K562 (cell line): ENCODE results near the gene NDST3. TPM values are rescaled to one million over a fixed set of nuclear protein-coding genes. Genes with fewer than 3 reads are reported as not detected.

Experiments
- ATF2 ChIP-seq: sonication (generic); formaldehyde crosslinking; IDR thresholded peaks from 2 replicates; pipeline ENCODE4 v1.8.1; 2022; ENCODE audit warnings: missing genetic modification reagents
- ATF4 ChIP-seq: fragments of 450-650 bp; formaldehyde crosslinking; IDR thresholded peaks from 2 replicates; pipeline ENCODE4 v1.4.0; 2022; ENCODE audit warnings: mild to moderate bottlenecking, moderate library complexity
- CCAR2 ChIP-seq: fragments of 200-400 bp; formaldehyde crosslinking; IDR thresholded peaks from 2 replicates; pipeline ENCODE4 v1.6.1; 2017; ENCODE audit warnings: mild to moderate bottlenecking, low read depth, low read length
- CGGBP1 ChIP-seq: fragments of 250-450 bp; sonication (Bioruptor Pico); IDR thresholded peaks from 2 replicates; pipeline ENCODE4 v1.9.0; 2021; ENCODE audit warnings: mild to moderate bottlenecking
- DACH1 ChIP-seq: fragments of 450-650 bp; IDR thresholded peaks from 2 replicates; pipeline ENCODE4 v1.6.1; 2018; ENCODE audit not compliant: partially characterized antibody
- FIP1L1 ChIP-seq: fragments of 200-400 bp; formaldehyde crosslinking; IDR thresholded peaks from 2 replicates; pipeline ENCODE4 v1.6.1; 2018; ENCODE audit warnings: mild to moderate bottlenecking, low read depth, low read length; ENCODE audit not compliant: poor library complexity, severe bottlenecking
- FOXJ2 ChIP-seq: fragments of 200-800 bp; sonication (Bioruptor generic); IDR thresholded peaks from 2 replicates; pipeline ENCODE4 v1.6.1; 2016; ENCODE audit warnings: missing genetic modification characterization, missing compliant biosample characterization
- FOXK1 ChIP-seq: sonication (generic); formaldehyde crosslinking; IDR thresholded peaks from 2 replicates; pipeline ENCODE4 v1.8.0; 2022; ENCODE audit warnings: missing genetic modification reagents, mild to moderate bottlenecking, borderline replicate concordance
- ILF3 ChIP-seq: fragments of 450-650 bp; IDR thresholded peaks from 2 replicates; pipeline ENCODE4 v1.6.1; 2018; ENCODE audit warnings: antibody characterized with exemption, mild to moderate bottlenecking, moderate library complexity, borderline replicate concordance
- ILK ChIP-seq: fragments of 450-650 bp; IDR thresholded peaks from 2 replicates; pipeline ENCODE4 v1.6.1; 2016; ENCODE audit warnings: missing genetic modification characterization, low read depth, mild to moderate bottlenecking, missing compliant biosample characterization, moderate library complexity, borderline replicate concordance
- MTA3 ChIP-seq: fragments of 450-650 bp; formaldehyde crosslinking; IDR thresholded peaks from 2 replicates; pipeline ENCODE4 v1.6.1; 2017; ENCODE audit warnings: mild to moderate bottlenecking, borderline replicate concordance
- NCOA6 ChIP-seq: fragments of 450-650 bp; IDR thresholded peaks from 2 replicates; pipeline ENCODE4 v1.6.1; 2017; ENCODE audit warnings: mild to moderate bottlenecking
- TAF1 ChIP-seq: IDR thresholded peaks from 2 replicates; pipeline ENCODE4 v1.6.1; 2011; ENCODE audit warnings: mild to moderate bottlenecking, low read length, moderate library complexity; ENCODE audit not compliant: insufficient read depth, control insufficient read depth, severe bottlenecking; ENCODE audit errors: extremely low read depth
- TAF7 ChIP-seq: fragments of 450-650 bp; IDR thresholded peaks from 2 replicates; pipeline ENCODE4 v1.6.1; 2016; ENCODE audit warnings: missing genetic modification characterization, missing compliant biosample characterization
- ZBTB33 ChIP-seq: sonication (generic); formaldehyde crosslinking; IDR thresholded peaks from 2 replicates; pipeline ENCODE4 v1.8.1; 2023; ENCODE audit warnings: mild to moderate bottlenecking, missing genetic modification reagents
- ZNF24 ChIP-seq: fragments of 450-650 bp; IDR thresholded peaks from 2 replicates; pipeline ENCODE4 v1.6.1; 2016
- ZNF253 ChIP-seq: fragments of 250-450 bp; sonication (Bioruptor Pico); conservative IDR thresholded peaks from 2 replicates; pipeline ENCODE4 v1.6.1; 2021; ENCODE audit warnings: mild to moderate bottlenecking
- ZNF3 ChIP-seq: fragments of 250-450 bp; sonication (Bioruptor Pico); IDR thresholded peaks from 2 replicates; pipeline ENCODE4 v1.5.0; 2021; ENCODE audit warnings: mild to moderate bottlenecking, moderate library complexity
- ZNF436 ChIP-seq: fragments of 250-450, 450-650 bp; sonication (Bioruptor Pico); formaldehyde crosslinking; IDR thresholded peaks from 2 replicates; pipeline ENCODE4 v1.7.0; 2020; ENCODE audit warnings: mild to moderate bottlenecking
- ZNF511 ChIP-seq: sonication (generic); formaldehyde crosslinking; IDR thresholded peaks from 2 replicates; pipeline ENCODE4 v1.8.0; 2022; ENCODE audit warnings: mild to moderate bottlenecking, missing genetic modification reagents
- ZNF583 ChIP-seq: fragments of 250-450 bp; sonication (Bioruptor Pico); IDR thresholded peaks from 2 replicates; pipeline ENCODE4 v1.4.0; 2020
- ZNF766 ChIP-seq: fragments of 200-800 bp; sonication (Bioruptor generic); conservative IDR thresholded peaks from 2 replicates; pipeline ENCODE4 v1.6.1; 2016; ENCODE audit warnings: missing genetic modification characterization, missing compliant biosample characterization
- ZNF778 ChIP-seq: fragments of 450-650 bp; formaldehyde crosslinking; IDR thresholded peaks from 2 replicates; pipeline ENCODE4 v1.4.0; 2020; ENCODE audit warnings: mild to moderate bottlenecking, moderate library complexity
- ZNF785 ChIP-seq: fragments of 250-450 bp; sonication (Bioruptor Pico); IDR thresholded peaks from 2 replicates; pipeline ENCODE4 v1.4.0; 2020; ENCODE audit warnings: mild to moderate bottlenecking
- polyA plus RNA-seq, 8 experiments: library from polyadenylated mRNA; depleted of rRNA in 4 of 8; stranded (reverse) in 5 of 8; unstranded in 3 of 8; fragments of >200 nt; fragmentation: Nextera tagmentation in 2 of 8; fragmentation: Illumina TruSeq in 1 of 8; extraction: Ambion mirVana in 2 of 8; extraction: Trizol in 1 of 8; gene quantifications; 2 replicates each; pipeline versions ENCODE4 v1.2.1 to v1.2.3, GENCODE V29; 2011 to 2014; ENCODE audit warnings: inconsistent platforms in 1 of 8, missing spikeins in 1 of 8
- total RNA-seq, 7 experiments: library from RNA; depleted of rRNA in 6 of 7; stranded (reverse); fragments of >200 nt in 6 of 7; fragmentation: Illumina TruSeq in 2 of 7; extraction: Trizol in 2 of 7; gene quantifications; 2 replicates each; pipeline versions ENCODE4 v1.2.1 to v1.2.3, GENCODE V29; 2011 to 2021; ENCODE audit warnings: low replicate concordance in 1 of 7

NDST3 gene
- total and polyA plus RNA-seq, 9 of the 15 experiments (the other 6 are each of a cell fraction or from before 2014, with no cell fraction given), result not detected

GRCh38 chr4:118278473-118279274 is 244.4 kb downstream of the NDST3 start (continued):
- TF ChIP-seq CGGBP1, result no peak; the same call in 1 of the 2 replicates
- no peak for TF ChIP-seq FOXJ2 (tag)
- peak; percentile 31 for TF ChIP-seq DACH1
- TF ChIP-seq ZNF436 (CRISPR knock-in tag), result no peak
- no peak for TF ChIP-seq NCOA6
- 0 out of 2 replicates have a peak, but pooled peaks have one; percentile 55 for TF ChIP-seq ZNF24
- no peak for TF ChIP-seq FIP1L1
- no peak for TF ChIP-seq ZNF3 (CRISPR knock-in tag)
- no peak for TF ChIP-seq ILK (tag)
- peak; percentile 89; the same call in 1 of the 2 replicates for TF ChIP-seq ZNF253
- TF ChIP-seq ZNF785, result no peak
- TF ChIP-seq TAF7 (tag), result peak; percentile 92
- TF ChIP-seq TAF1, result peak; percentile 94
- TF ChIP-seq ZNF511 (CRISPR knock-in tag), result no peak; the same call in 1 of the 2 replicates
- no peak for TF ChIP-seq CCAR2
- peak; percentile 50; the same call in 1 of the 2 replicates for TF ChIP-seq ILF3
- TF ChIP-seq ATF2, result no peak
- no peak for TF ChIP-seq ATF4 (CRISPR knock-in tag)
- 0 out of 2 replicates have a peak, but pooled peaks have one; percentile 42 for TF ChIP-seq ZBTB33 (CRISPR knock-in tag)
- peak; percentile 40; the same call in 1 of the 2 replicates for TF ChIP-seq ZNF583
- TF ChIP-seq FOXK1 (CRISPR knock-in tag), result no peak
- peak; percentile 95 for TF ChIP-seq MTA3
- no peak for TF ChIP-seq ZNF766 (CRISPR knock-in tag)
- TF ChIP-seq ZNF778 (CRISPR knock-in tag), result no peak
